GM12878 (cell line): Measurements from ENCODE around the gene RPUSD2. TPM values are rescaled to one million over a fixed set of nuclear protein-coding genes. Genes with fewer than 3 reads are reported as not detected.
A peak's percentile ranks its signal among the peaks of the same experiment; 100 is the strongest.

Source experiments
- ATAC-seq: fragments of 200-7000 bp; cut with Tn5 transposase; 3 replicates; pipeline ENCODE4 v1.9.1; 2020; ENCODE audit warnings: mild to moderate bottlenecking, moderate library complexity
- BruUV-seq: library from RNA; stranded (reverse); fragments of 400-500 nt; replicated peaks from 2 replicates; lab custom pipeline; 2021; lab: Mats Ljungman, UMichigan
- CTCF ChIA-PET: fragments of 300-600 bp; sonication (Branson Sonifier 250); formaldehyde crosslinking; extraction: SDS; loops from one replicate; lab custom pipeline; 2021; ENCODE audit warnings: inconsistent platforms; lab: Yijun Ruan, JAX
- POLR2A ChIA-PET: fragments of 350-600 bp; formaldehyde crosslinking; extraction: SDS; loops from one replicate; lab custom pipeline; 2021; ENCODE audit warnings: inconsistent platforms; lab: Charles Lee
- RAD21 ChIA-PET: fragments of 300-600 bp; sonication (Branson Sonifier 250); formaldehyde crosslinking; loops from one replicate; lab custom pipeline; 2023; ENCODE audit warnings: antibody characterized with exemption; ENCODE audit not compliant: unreplicated experiment; lab: Charles Lee
- SMC1A ChIA-PET: fragments of 300-600 bp; sonication (Branson Sonifier 250); formaldehyde crosslinking; loops from one replicate; lab custom pipeline; 2023; ENCODE audit not compliant: unreplicated experiment, uncharacterized antibody; lab: Charles Lee
- DNase-seq: peaks from one replicate; pipeline ENCODE4 v3.0.0-alpha.2; 2011; ENCODE audit warnings: low read depth, low spot score
- FAIRE-seq: peaks from 3 replicates; lab custom pipeline; 2011; peaks lifted over from hg19 to GRCh38; lab: Jason Lieb, UNC
- H2AFZ ChIP-seq: 2 replicates; pipeline ENCODE4 v1.6.0; 2011; ENCODE audit warnings: low read depth, low read length, control low read depth; ENCODE audit not compliant: control insufficient read depth
- H3K27ac ChIP-seq: 2 replicates; pipeline ENCODE4 v1.5.1; 2011; ENCODE audit warnings: control low read depth; ENCODE audit not compliant: control insufficient read depth, insufficient read depth
- H3K27me3 ChIP-seq, 2 experiments: replicated peaks in 1 of 2; 2 replicates each; pipeline versions ENCODE4 v1.6.0 to v1.6.1; 2011; ENCODE audit warnings: low read length in 1 of 2; ENCODE audit not compliant: control insufficient read depth in 2 of 2, insufficient read depth in 2 of 2
- H3K36me3 ChIP-seq, 2 experiments: 2 replicates each; pipeline ENCODE4 v1.5.1; 2011; ENCODE audit warnings: low read length in 1 of 2; ENCODE audit not compliant: control insufficient read depth in 2 of 2, insufficient read depth in 2 of 2
- H3K4me1 ChIP-seq: 2 replicates; pipeline ENCODE4 v1.6.1; 2011; ENCODE audit warnings: mild to moderate bottlenecking, low read length, moderate library complexity, mixed read lengths; ENCODE audit not compliant: control insufficient read depth, insufficient read depth
- H3K4me2 ChIP-seq: 2 replicates; pipeline ENCODE4 v1.6.0; 2011; ENCODE audit warnings: control low read depth; ENCODE audit not compliant: control insufficient read depth, insufficient read depth
- H3K4me3 ChIP-seq: fragments of 200-600 bp; sonication (generic); 2 replicates; pipeline ENCODE4 v1.5.1; 2016
- H3K79me2 ChIP-seq: 2 replicates; pipeline ENCODE4 v1.6.0; 2011; ENCODE audit warnings: low read length; ENCODE audit not compliant: control insufficient read depth, insufficient read depth
- H3K9ac ChIP-seq: 2 replicates; pipeline ENCODE4 v1.8.0; 2011; ENCODE audit warnings: low read length, control low read depth, mixed read lengths; ENCODE audit not compliant: control insufficient read depth, insufficient read depth
- H3K9me3 ChIP-seq: replicated peaks from 3 replicates; pipeline ENCODE4 v1.5.1; 2011; ENCODE audit warnings: mild to moderate bottlenecking, low read length; ENCODE audit not compliant: control insufficient read depth, insufficient read depth
- H4K20me1 ChIP-seq: 2 replicates; pipeline ENCODE4 v1.6.0; 2011; ENCODE audit not compliant: control insufficient read depth, insufficient read depth
- ASH2L ChIP-seq: fragments of 300-600, 200-600 bp; sonication (generic); IDR thresholded peaks from 2 replicates; pipeline ENCODE4 v1.6.1; 2017; ENCODE audit warnings: low read depth, mild to moderate bottlenecking, borderline replicate concordance
- ATF2 ChIP-seq: IDR thresholded peaks from 2 replicates; pipeline ENCODE4 v1.6.1; 2012; ENCODE audit warnings: low read length, inconsistent platforms
- BCL11A ChIP-seq: IDR thresholded peaks from 2 replicates; pipeline ENCODE4 v1.6.1; 2011; ENCODE audit warnings: low read depth, low read length
- BHLHE40 ChIP-seq, 2 experiments: fragments of 450-650 bp in 1 of 2; IDR thresholded peaks; 2 replicates each; pipeline ENCODE4 v1.6.1; 2011 to 2017; ENCODE audit warnings: low read depth in 2 of 2, borderline replicate concordance in 1 of 2, improper control_type of control experiment in 1 of 2, low read length in 1 of 2, mild to moderate bottlenecking in 1 of 2
- EZH2 ChIP-seq: IDR thresholded peaks from 2 replicates; pipeline ENCODE4 v1.6.1; 2012; ENCODE audit warnings: low read depth, mild to moderate bottlenecking, control low read depth, inconsistent platforms, low read length, borderline replicate concordance; ENCODE audit not compliant: control insufficient read depth
- FOXK2 ChIP-seq: fragments of 450-650 bp; IDR thresholded peaks from 2 replicates; pipeline ENCODE4 v1.6.1; 2017; ENCODE audit warnings: mild to moderate bottlenecking, moderate library complexity
- HDAC6 ChIP-seq: fragments of 200-600 bp; sonication (generic); IDR thresholded peaks from one replicate; pipeline ENCODE4 v1.8.0; 2017; ENCODE audit warnings: antibody characterized with exemption; ENCODE audit not compliant: unreplicated experiment
- IKZF1 ChIP-seq: fragments of 450-650 bp; conservative IDR thresholded peaks from 2 replicates; pipeline ENCODE4 v1.6.1; 2017; ENCODE audit warnings: antibody characterized with exemption, mild to moderate bottlenecking
- IRF4 ChIP-seq: IDR thresholded peaks from 2 replicates; pipeline ENCODE4 v1.6.1; 2011; ENCODE audit warnings: low read depth, low read length
- LARP7 ChIP-seq: fragments of 450-650 bp; IDR thresholded peaks from 2 replicates; pipeline ENCODE4 v1.6.1; 2017; ENCODE audit warnings: mild to moderate bottlenecking
- MYB ChIP-seq: fragments of 150-350 bp; IDR thresholded peaks from 2 replicates; pipeline ENCODE4 v1.6.1; 2014; ENCODE audit warnings: mild to moderate bottlenecking, low read depth, low read length, borderline replicate concordance
- NBN ChIP-seq: fragments of 450-650 bp; IDR thresholded peaks from 2 replicates; pipeline ENCODE4 v1.6.1; 2016
- NFYB ChIP-seq: IDR thresholded peaks from 2 replicates; pipeline ENCODE4 v1.6.1; 2011; ENCODE audit warnings: low read depth, mild to moderate bottlenecking, low read length, improper control_type of control experiment, moderate library complexity; ENCODE audit not compliant: insufficient read depth
- NRF1 ChIP-seq: conservative IDR thresholded peaks from 2 replicates; pipeline ENCODE4 v1.6.1; 2011; ENCODE audit warnings: mild to moderate bottlenecking, low read depth, low read length, improper control_type of control experiment
- PML ChIP-seq: IDR thresholded peaks from 2 replicates; pipeline ENCODE4 v1.6.1; 2012; ENCODE audit warnings: low read length, inconsistent platforms
- POLR2AphosphoS2 ChIP-seq: IDR thresholded peaks from 2 replicates; pipeline ENCODE4 v1.6.1; 2011; ENCODE audit warnings: low read depth, mild to moderate bottlenecking, low read length, improper control_type of control experiment, moderate library complexity
- POU2F2 ChIP-seq: IDR thresholded peaks from 3 replicates; pipeline ENCODE4 v1.6.1; 2011; ENCODE audit warnings: low read depth, mild to moderate bottlenecking, low read length, borderline replicate concordance
- RAD51 ChIP-seq: fragments of 450-650 bp; IDR thresholded peaks from 2 replicates; pipeline ENCODE4 v1.6.1; 2016; ENCODE audit warnings: moderate library complexity, mild to moderate bottlenecking, inconsistent platforms
- RCOR1 ChIP-seq: conservative IDR thresholded peaks from 2 replicates; pipeline ENCODE4 v1.6.1; 2012; ENCODE audit warnings: low read depth, low read length, improper control_type of control experiment
- RELA ChIP-seq: fragments of 450-650 bp; IDR thresholded peaks from 2 replicates; pipeline ENCODE4 v1.8.0; 2014; ENCODE audit warnings: borderline replicate concordance; ENCODE audit not compliant: partially characterized antibody
- TAF1 ChIP-seq: IDR thresholded peaks from 2 replicates; pipeline ENCODE4 v1.6.1; 2011; ENCODE audit warnings: mild to moderate bottlenecking, low read depth, low read length, borderline replicate concordance
- ZNF217 ChIP-seq: fragments of 450-650 bp; IDR thresholded peaks from 2 replicates; pipeline ENCODE4 v1.6.1; 2017; ENCODE audit warnings: antibody characterized with exemption, mild to moderate bottlenecking
- WGBS: methylation state at CpG from one replicate; pipeline ENCODE4 v1.1.6; 2016; ENCODE audit warnings: low lambda C conversion rate; ENCODE audit not compliant: insufficient replicate concordance, insufficient coverage; ENCODE audit errors: missing lambda C conversion rate; 5-methylcytosine and 5-hydroxymethylcytosine counted together
- in situ Hi-C: fragments of 300-500 bp; cut with MboI; formaldehyde crosslinking; loops from 9 replicates; pipeline ENCODE4 v1.14.3; 2018; ENCODE audit warnings: mixed read lengths
- intact Hi-C: fragments of 100-400 bp; cut with micrococcal nuclease; formaldehyde crosslinking; loops from one replicate; pipeline ENCODE4 v1.14.2; 2022; ENCODE audit not compliant: unreplicated experiment
- polyA plus RNA-seq, 11 experiments: library from polyadenylated mRNA; depleted of rRNA in 4 of 11; unstranded in 6 of 11; stranded (reverse) in 5 of 11; fragments of >200 nt; fragmentation: Nextera tagmentation in 4 of 11; fragmentation: Illumina TruSeq in 1 of 11; extraction: Ambion mirVana in 4 of 11; extraction: Trizol in 1 of 11; gene quantifications; 1 replicate in 1 of 11; 2 replicates in 10 of 11; pipeline versions ENCODE4 v1.2.1 to v1.2.3, GENCODE V29; 2011 to 2016; ENCODE audit warnings: inconsistent platforms in 2 of 11, missing spikeins in 2 of 11, low read depth in 1 of 11
- total RNA-seq, 4 experiments: library from RNA; depleted of rRNA in 3 of 4; stranded (reverse); fragments of >200 nt in 3 of 4; fragmentation: Illumina TruSeq in 1 of 4; extraction: Trizol in 1 of 4; gene quantifications; 2 replicates each; pipeline versions ENCODE4 v1.2.1 to v1.2.3, GENCODE V29; 2013 to 2021
- TF ChIP-seq, protein P1 (sequence below): fragments of 450-650 bp; IDR thresholded peaks from 2 replicates; pipeline ENCODE4 v1.6.1; 2016; ENCODE audit warnings: mild to moderate bottlenecking

RPUSD2 gene
- total and polyA plus RNA-seq, 10 of the 15 experiments (the other 5 are each of a cell fraction or from before 2014, with no cell fraction given), result 4.0 to 33.3 (median 18.5) TPM

- peaks cover 3 to 4% of the 10 kb centered on the region in 2 experiments; a peak in 1 of 4 replicates for H3K36me3 ChIP-seq
- ATAC-seq (peak; percentile 91), FAIRE-seq (peak; percentile 98), DNase-seq (peak; percentile 94)
- H2AFZ ChIP-seq, result no peak overlapping the region
- H3K4me1 ChIP-seq, result peaks cover 57% of the 10 kb centered on the region
- intact Hi-C loops (loop anchor here (2.0 kb wide), 1 partner anchor 25 kb away; the partner anchor contains the start of gene RPUSD2), in situ Hi-C loops (no loop called here)
- H3K79me2 ChIP-seq, result peaks cover 2% of the 10 kb centered on the region; the same call in 1 of the 2 replicates
- BruUV-seq, result no TSS peak
- H3K27me3 ChIP-seq, result no peaks in the 10 kb centered on the region
- ChIA-PET RAD21 (interaction anchor here (0.5 to 2.4 kb wide), 10 partner anchors 9 to 239 kb away, joined by 3 to 18 read pairs (median 4); partner anchors contain the start of genes RAD51 and RPUSD2), POLR2A (interaction anchor here (0.6 to 2.3 kb wide), 11 partner anchors 9 to 441 kb away, joined by 3 to 17 read pairs (median 5); partner anchors contain the start of gene CCDC32), CTCF (interaction anchor here (0.6 to 4.0 kb wide), 11 partner anchors 9 to 239 kb away, joined by 3 to 18 read pairs (median 5); partner anchors contain the start of gene CCDC32), SMC1A (interaction anchor here (0.5 to 3.1 kb wide), 14 partner anchors 9 to 127 kb away, joined by 3 to 24 read pairs (median 4); partner anchors contain the start of genes CCDC32 and RPUSD2)
- H4K20me1 ChIP-seq, result no peaks in the 10 kb centered on the region
- no peaks in the 10 kb centered on the region; the same call in 2 of the 3 replicates for H3K9me3 ChIP-seq
- peak overlapping the region; percentile 49 for H3K4me2 ChIP-seq
- peak overlapping the region; percentile 73 for H3K27ac ChIP-seq
- H3K9ac ChIP-seq, result no peak overlapping the region; the same call in 1 of the 2 replicates
- peak overlapping the region; percentile 24; the same call in 1 of the 2 replicates for H3K4me3 ChIP-seq
- WGBS, result 0% methylated on average over 5 of the region's 5 CpGs
- TF ChIP-seq BHLHE40 (IDR thresholded peaks at IDR 0.05; ENCODE audit: borderline replicate concordance in 1 of 2, low read depth in 2 of 2, low read length in 1 of 2) (peak; percentile 74 to 79), LARP7 (peak; percentile 8), NFYB (peak; percentile 69), EZH2 (no peak), MYB (0 out of 2 replicates have a peak, but pooled peaks have one; percentile 32), RCOR1 (no peak), IKZF1 (peak; percentile 99), PML (no peak; the same call in 1 of the 2 replicates), POLR2AphosphoS2 (no peak), HDAC6 (no peak), ASH2L (no peak), ZNF217 (no peak; the same call in 1 of the 2 replicates), TAF1 (no peak), NRF1 (no peak), POU2F2 (peak; percentile 47; the same call in 1 of the 3 replicates), ATF2 (peak; percentile 90), RELA (peak; percentile 95), FOXK2 (no peak), IRF4 (peak; percentile 87), RAD51 (peak; percentile 88), BCL11A (peak; percentile 90), NBN (peak; percentile 79)
- TF ChIP-seq, protein P1, sequence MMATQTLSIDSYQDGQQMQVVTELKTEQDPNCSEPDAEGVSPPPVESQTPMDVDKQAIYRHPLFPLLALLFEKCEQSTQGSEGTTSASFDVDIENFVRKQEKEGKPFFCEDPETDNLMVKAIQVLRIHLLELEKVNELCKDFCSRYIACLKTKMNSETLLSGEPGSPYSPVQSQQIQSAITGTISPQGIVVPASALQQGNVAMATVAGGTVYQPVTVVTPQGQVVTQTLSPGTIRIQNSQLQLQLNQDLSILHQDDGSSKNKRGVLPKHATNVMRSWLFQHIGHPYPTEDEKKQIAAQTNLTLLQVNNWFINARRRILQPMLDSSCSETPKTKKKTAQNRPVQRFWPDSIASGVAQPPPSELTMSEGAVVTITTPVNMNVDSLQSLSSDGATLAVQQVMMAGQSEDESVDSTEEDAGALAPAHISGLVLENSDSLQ, result peak; percentile 58; the same call in 1 of the 2 replicates
Observed at GRCh38 chr15:40543631-40544294, 25.3 kb upstream of the RPUSD2 start.
